Type B pancreatic cell (in vitro differentiated cells): Measurements from ENCODE around the gene HTRA3. TPM values are rescaled to one million over a fixed set of nuclear protein-coding genes. Genes with fewer than 3 reads are reported as not detected.

Experiments
- DNase-seq: peaks from one replicate; pipeline ENCODE4 v3.0.0; 2021; ENCODE audit warnings: mixed read lengths; ENCODE audit not compliant: unreplicated experiment; ENCODE audit errors: extremely low spot score
- H3K27ac Mint-ChIP-seq: 2 replicates; pipeline ENCODE4 v1.8.0; 2021; ENCODE audit warnings: mild to moderate bottlenecking, mixed read lengths
- H3K27me3 Mint-ChIP-seq: 2 replicates; pipeline ENCODE4 v1.8.0; 2021; ENCODE audit warnings: mixed read lengths
- H3K36me3 Mint-ChIP-seq: 2 replicates; pipeline ENCODE4 v1.8.0; 2021; ENCODE audit warnings: mixed read lengths
- H3K4me1 Mint-ChIP-seq: one replicate; pipeline ENCODE4 v1.8.0; 2021; ENCODE audit warnings: mixed read lengths; ENCODE audit not compliant: unreplicated experiment
- H3K4me3 Mint-ChIP-seq: 2 replicates; pipeline ENCODE4 v1.8.0; 2021; ENCODE audit warnings: mild to moderate bottlenecking, mixed read lengths
- H3K9me3 Mint-ChIP-seq: 2 replicates; pipeline ENCODE4 v1.8.0; 2021; ENCODE audit warnings: mixed read lengths
- total RNA-seq: library from RNA; stranded (reverse); gene quantifications from 2 replicates; pipeline ENCODE4 v1.2.1, GENCODE V29; 2021; ENCODE audit warnings: low replicate concordance
- TF ChIP-seq, protein P1 (sequence below): fragments of 200-600 bp; sonication (generic); conservative IDR thresholded peaks from 2 replicates; pipeline ENCODE4 v1.5.0; 2021; ENCODE audit warnings: antibody characterized with exemption, mild to moderate bottlenecking

Gene HTRA3
- total RNA-seq, 1 donor from 2014 or later, result 4.4 TPM

DNA sequence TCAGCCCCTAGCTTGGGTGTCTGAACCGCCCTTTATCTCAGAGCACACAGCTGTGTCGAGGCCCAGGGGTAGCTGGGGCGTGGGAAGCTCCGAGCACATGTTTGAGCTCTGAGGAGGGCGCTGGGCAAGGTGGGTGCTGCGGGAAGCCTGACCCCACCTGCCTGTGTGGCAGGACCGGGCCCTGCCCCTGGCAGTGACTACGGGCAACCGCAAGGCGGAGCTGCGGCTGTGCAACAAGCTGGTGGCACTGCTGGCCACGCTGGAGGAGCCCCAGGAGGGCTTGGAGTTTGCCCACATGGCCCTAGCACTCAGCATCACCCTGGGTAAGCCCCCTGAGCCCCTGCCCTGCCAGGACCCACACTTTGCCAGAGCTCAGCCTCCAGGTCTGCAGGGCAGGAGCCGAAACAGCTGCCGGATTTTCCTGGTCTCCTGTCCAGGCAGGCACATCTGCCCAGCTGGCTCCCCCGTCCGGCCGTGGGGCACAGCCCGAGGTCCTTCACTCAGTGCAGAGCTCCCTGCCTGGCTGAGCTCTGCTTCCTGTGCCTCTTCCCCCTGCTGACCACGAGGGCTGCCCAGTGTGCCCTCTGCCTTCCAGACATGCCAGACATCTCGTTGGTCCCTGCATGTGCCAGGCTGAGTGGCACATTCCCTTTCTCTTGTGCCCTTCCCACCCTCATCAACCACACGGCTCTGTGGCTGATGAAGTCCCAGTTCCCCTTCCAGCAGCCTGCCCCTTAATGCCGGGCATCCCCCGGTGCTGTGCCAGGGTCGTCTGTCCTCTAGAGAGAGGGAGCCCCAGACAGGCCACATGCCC lies 33.2 kb upstream of the HTRA3 start:
- Mint-ChIP-seq H3K27me3 (no peaks in the 10 kb centered on the region), H3K36me3 (no peaks in the 10 kb centered on the region), H3K9me3 (no peaks in the 10 kb centered on the region), H3K4me1 (no peaks in the 10 kb centered on the region), H3K4me3 (no peak overlapping the region), H3K27ac (no peak overlapping the region)
- DNase-seq, result no peak
- TF ChIP-seq, protein P1, sequence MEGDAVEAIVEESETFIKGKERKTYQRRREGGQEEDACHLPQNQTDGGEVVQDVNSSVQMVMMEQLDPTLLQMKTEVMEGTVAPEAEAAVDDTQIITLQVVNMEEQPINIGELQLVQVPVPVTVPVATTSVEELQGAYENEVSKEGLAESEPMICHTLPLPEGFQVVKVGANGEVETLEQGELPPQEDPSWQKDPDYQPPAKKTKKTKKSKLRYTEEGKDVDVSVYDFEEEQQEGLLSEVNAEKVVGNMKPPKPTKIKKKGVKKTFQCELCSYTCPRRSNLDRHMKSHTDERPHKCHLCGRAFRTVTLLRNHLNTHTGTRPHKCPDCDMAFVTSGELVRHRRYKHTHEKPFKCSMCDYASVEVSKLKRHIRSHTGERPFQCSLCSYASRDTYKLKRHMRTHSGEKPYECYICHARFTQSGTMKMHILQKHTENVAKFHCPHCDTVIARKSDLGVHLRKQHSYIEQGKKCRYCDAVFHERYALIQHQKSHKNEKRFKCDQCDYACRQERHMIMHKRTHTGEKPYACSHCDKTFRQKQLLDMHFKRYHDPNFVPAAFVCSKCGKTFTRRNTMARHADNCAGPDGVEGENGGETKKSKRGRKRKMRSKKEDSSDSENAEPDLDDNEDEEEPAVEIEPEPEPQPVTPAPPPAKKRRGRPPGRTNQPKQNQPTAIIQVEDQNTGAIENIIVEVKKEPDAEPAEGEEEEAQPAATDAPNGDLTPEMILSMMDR, result no peak

DNA sequence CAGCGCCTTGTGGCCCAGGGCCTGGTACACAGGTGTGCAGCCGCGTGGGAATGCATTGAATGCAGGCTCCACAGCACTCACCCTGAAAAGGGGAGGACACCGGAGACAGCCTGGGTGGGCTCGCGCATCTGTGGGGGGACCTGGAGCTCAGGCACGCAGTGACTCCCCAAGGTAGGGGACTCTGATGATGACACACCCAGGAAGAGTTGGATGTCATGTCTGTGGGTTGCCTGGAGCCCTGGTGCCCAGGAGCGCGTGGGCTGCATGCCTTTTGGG lies 32.7 kb upstream of the HTRA3 start:
- no peaks in the 10 kb centered on the region for H3K9me3 Mint-ChIP-seq
- H3K4me3 Mint-ChIP-seq, result no peak overlapping the region
- H3K4me1 Mint-ChIP-seq, result peaks cover 4% of the 10 kb centered on the region
- H3K36me3 Mint-ChIP-seq, result no peaks in the 10 kb centered on the region
- H3K27me3 Mint-ChIP-seq, result no peaks in the 10 kb centered on the region
- no peak for DNase-seq
- TF ChIP-seq, protein P1, result no peak
- no peak overlapping the region for H3K27ac Mint-ChIP-seq

DNA sequence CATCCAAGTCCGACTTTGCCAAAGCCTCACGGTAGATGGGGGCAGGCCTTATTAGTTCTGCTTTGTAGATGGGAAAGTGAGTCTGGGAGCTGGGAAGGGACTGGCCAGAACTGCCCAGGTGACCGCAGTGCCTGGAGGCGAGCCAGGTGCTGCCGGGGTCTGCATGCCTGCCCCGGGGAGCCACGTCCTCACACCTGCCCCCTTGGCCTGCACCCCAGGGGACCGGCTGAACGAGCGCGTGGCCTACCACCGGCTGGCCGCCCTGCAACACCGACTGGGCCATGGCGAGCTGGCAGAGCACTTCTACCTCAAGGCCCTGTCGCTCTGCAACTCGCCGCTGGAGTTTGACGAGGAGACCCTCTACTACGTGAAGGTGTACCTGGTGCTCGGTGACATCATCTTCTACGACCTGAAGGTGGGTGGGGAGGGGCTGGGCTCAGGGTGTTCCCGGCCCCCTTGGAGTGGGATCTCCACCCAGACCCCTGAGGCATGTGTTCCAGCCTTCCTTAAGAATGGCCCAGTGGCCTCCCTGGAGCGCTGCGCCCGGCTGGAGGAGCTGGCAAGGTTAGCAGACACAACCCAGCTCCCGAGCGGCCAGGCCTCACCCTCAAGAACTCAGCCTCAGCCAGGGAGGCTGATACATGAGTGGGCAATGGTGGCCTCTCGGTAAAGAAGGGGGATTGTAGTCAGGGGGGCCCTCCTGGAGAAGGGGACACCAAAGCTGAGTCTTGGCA lies 32.1 kb upstream of the HTRA3 start:
- no peaks in the 10 kb centered on the region for H3K36me3 Mint-ChIP-seq
- no peak overlapping the region for H3K4me3 Mint-ChIP-seq
- DNase-seq, result no peak
- TF ChIP-seq, protein P1, result no peak
- peaks cover 7% of the 10 kb centered on the region for H3K4me1 Mint-ChIP-seq
- no peak overlapping the region for H3K27ac Mint-ChIP-seq
- H3K27me3 Mint-ChIP-seq, result no peaks in the 10 kb centered on the region
- no peaks in the 10 kb centered on the region for H3K9me3 Mint-ChIP-seq

DNA sequence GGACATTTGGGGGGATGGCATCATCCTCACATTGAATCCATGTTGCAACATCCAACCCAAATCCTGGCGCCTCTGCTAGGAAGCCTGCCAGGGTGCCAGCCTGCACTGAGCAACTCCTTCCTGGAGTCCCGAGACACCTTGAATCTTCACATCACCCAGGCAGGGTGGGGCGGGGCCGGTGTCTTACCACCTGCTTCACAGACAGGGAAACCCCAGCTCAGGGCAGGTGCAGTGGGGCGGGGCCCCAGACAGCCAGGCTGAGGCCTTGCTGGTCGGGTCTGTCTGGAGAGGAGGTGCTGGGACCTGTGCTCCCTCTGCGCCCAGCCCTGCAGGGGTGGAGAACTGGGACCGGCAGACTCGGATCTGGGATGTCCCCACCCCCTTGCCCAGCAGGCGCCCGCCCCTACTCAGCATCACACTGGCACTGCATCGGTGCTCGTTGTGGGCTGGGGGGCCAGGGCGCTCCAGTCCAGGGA lies 31.5 kb upstream of the HTRA3 start:
- Mint-ChIP-seq H3K9me3 (no peaks in the 10 kb centered on the region), H3K27ac (no peak overlapping the region), H3K36me3 (no peaks in the 10 kb centered on the region), H3K4me3 (no peak overlapping the region), H3K27me3 (no peaks in the 10 kb centered on the region), H3K4me1 (peaks cover 7% of the 10 kb centered on the region)
- TF ChIP-seq, protein P1, result no peak
- no peak for DNase-seq

DNA sequence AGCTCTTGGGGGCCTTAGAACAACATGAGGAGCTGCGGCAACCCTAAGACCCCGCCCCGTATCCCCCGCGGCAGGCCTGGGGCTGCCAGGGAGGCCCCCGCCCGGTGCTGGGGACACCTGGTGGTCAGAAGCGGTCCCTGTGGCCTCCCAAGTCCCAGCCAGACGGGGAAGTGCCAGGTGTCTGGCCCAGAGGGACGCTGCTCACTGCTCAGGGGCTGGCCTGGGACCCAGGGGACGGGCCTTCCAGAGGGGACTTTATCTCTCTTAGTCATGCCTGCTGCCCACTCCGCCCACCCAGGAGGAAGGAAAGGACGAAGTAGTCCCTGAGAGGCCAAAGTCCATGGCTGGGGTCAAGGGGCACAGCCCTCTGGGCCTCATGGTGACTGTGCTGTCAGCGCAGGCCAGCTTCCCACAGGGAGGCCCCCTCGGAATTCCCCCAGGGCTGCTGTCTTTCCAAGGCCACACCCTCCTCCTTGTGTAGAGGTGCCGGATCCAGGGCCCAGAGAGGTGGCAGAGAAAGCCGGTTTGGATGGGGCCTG lies 31.0 kb upstream of the HTRA3 start:
- Mint-ChIP-seq H3K4me1 (peaks cover 7% of the 10 kb centered on the region), H3K27ac (no peak overlapping the region)

More for the DNA sequence above, 31.0 kb upstream of the HTRA3 start:
- H3K9me3 Mint-ChIP-seq, result no peaks in the 10 kb centered on the region
- no peak overlapping the region for H3K4me3 Mint-ChIP-seq
- TF ChIP-seq, protein P1, result peak; percentile 68
- H3K27me3 Mint-ChIP-seq, result no peaks in the 10 kb centered on the region
- DNase-seq, result no peak
- H3K36me3 Mint-ChIP-seq, result no peaks in the 10 kb centered on the region
